Measurements from ENCODE around the gene MBNL1.
"Not testable (repeated sequence)": the region's sequence is repeated elsewhere in the genome, so short reads cannot be mapped to it uniquely, and the experiment has no call there.

The MBNL1 gene

GRCh38 chr3:152438706-152439105 is 170.0 kb downstream of the MBNL1 start:
- no peak for DNase-seq
- no peak overlapping the region for H3K27ac Mint-ChIP-seq
- peaks cover 63% of the 10 kb centered on the region for H3K4me1 Mint-ChIP-seq
- H3K4me3 Mint-ChIP-seq: no peak overlapping the region
- H3K36me3 Mint-ChIP-seq: peaks cover 61% of the 10 kb centered on the region
- CTCF ChIA-PET: no interaction called here
- H3K27me3 Mint-ChIP-seq: no peaks in the 10 kb centered on the region
- peaks cover 7% of the 10 kb centered on the region for H3K9me3 Mint-ChIP-seq

- H3K27me3 Mint-ChIP-seq, H3K4me3 Mint-ChIP-seq, DNase-seq, H3K27ac Mint-ChIP-seq, H3K9me3 Mint-ChIP-seq: not testable (repeated sequence)
- CTCF ChIA-PET: interaction anchor here (1.2 kb wide), 1 partner anchor 10 kb away, joined by 3 read pairs; no protein-coding TSS in a partner anchor
- Mint-ChIP-seq H3K36me3 (peaks cover 60% of the 10 kb centered on the region), H3K4me1 (peaks cover 63% of the 10 kb centered on the region)
Observed at GRCh38 chr3:152440243-152440642, 171.5 kb downstream of the MBNL1 start.

DNA sequence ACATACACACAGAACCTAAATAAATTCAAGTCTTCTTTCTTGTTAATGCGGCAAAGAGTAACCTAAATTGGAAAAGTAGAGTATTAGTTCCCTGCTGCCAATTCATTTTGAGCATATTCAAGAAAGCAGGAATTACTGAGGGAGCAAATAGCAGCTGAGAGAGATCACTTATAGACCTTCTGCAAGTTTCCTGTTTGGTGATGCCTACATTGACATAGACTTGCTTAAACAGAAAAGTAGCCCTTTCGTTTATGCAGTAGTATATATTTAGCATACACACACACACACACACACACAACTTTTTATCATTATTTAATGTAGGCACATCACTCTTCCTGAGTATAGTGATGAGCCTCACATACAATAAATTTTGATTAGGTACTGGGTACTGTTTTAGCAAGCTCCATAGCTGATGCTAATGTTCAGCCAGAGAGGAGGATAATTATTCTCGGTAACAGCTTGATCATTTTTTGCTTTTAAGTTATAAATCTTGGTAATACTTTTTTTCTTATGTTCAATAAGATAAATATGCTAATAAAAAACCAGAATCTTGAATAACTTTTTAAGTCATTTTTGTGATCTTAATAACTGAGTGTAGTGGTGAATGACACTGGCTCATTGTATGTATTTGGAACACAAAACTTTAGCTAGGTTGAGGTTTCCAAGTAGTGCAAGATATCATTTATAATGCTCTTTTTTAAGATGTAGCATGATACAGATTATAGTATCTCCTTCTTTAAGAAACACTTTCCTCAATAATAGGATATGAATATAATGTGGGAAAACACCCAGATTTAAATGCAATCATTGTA is 174.7 kb downstream of the MBNL1 start:
- Mint-ChIP-seq H3K9me3 (no peaks in the 10 kb centered on the region), H3K36me3 (peaks cover 59% of the 10 kb centered on the region), H3K27ac (peak overlapping the region; percentile 42), H3K4me1 (peaks cover 53% of the 10 kb centered on the region), H3K4me3 (no peak overlapping the region), H3K27me3 (no peaks in the 10 kb centered on the region)
- DNase-seq: no peak
- CTCF ChIA-PET: interaction anchor here (0.6 to 3.3 kb wide), 5 partner anchors 8 to 371 kb away, joined by 3 to 17 read pairs (median 4); no protein-coding TSS in a partner anchor

- Mint-ChIP-seq H3K27me3 (no peaks in the 10 kb centered on the region), H3K4me1 (peaks cover 50% of the 10 kb centered on the region), H3K27ac (no peak overlapping the region), H3K9me3 (no peaks in the 10 kb centered on the region), H3K4me3 (no peak overlapping the region), H3K36me3 (peaks cover 55% of the 10 kb centered on the region)
- DNase-seq: no peak
- CTCF ChIA-PET: interaction anchor here (0.6 to 3.3 kb wide), 3 partner anchors 12 to 372 kb away, joined by 3 to 17 read pairs (median 9); no protein-coding TSS in a partner anchor
Observed at GRCh38 chr3:152444029-152444641, 175.4 kb downstream of the MBNL1 start.

DNA sequence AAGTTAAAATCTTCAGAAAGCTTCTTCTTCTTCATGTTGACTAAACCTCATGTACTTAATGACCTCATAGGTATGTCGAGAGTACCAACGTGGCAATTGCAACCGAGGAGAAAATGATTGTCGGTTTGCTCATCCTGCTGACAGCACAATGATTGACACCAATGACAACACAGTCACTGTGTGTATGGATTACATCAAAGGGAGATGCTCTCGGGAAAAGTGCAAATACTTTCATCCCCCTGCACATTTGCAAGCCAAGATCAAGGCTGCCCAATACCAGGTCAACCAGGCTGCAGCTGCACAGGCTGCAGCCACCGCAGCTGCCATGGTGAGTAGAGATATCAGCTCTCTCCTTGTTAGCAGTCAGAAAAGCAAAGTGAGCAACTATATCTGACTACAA is 176.5 kb downstream of the MBNL1 start:
- Mint-ChIP-seq H3K4me3 (no peak overlapping the region), H3K27ac (peak overlapping the region; percentile 38), H3K27me3 (no peaks in the 10 kb centered on the region), H3K36me3 (peaks cover 49% of the 10 kb centered on the region), H3K9me3 (no peaks in the 10 kb centered on the region), H3K4me1 (peaks cover 44% of the 10 kb centered on the region)
- CTCF ChIA-PET: interaction anchor here (0.8 kb wide), 1 partner anchor 373 kb away, joined by 3 read pairs; no protein-coding TSS in a partner anchor
- no peak for DNase-seq

DNA sequence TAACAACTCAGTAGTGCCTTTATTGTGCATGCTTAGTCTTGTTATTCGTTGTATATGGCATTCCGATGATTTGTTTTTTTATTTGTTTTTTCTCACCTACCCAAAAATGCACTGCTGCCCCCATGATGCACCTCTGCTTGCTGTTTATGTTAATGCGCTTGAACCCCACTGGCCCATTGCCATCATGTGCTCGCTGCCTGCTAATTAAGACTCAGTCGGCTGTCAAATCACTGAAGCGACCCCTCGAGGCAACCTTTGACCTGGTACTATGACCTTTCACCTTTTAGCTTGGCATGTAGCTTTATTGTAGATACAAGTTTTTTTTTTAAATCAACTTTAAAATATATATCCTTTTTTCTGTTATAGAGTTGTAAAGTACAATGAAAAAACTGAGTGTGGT is 177.8 kb downstream of the MBNL1 start:
- Mint-ChIP-seq H3K27ac (peak overlapping the region; percentile 69), H3K36me3 (peaks cover 59% of the 10 kb centered on the region), H3K9me3 (no peaks in the 10 kb centered on the region), H3K27me3 (no peaks in the 10 kb centered on the region), H3K4me3 (no peak overlapping the region), H3K4me1 (peaks cover 39% of the 10 kb centered on the region)
- no peak for DNase-seq
- CTCF ChIA-PET: interaction anchor here (0.6 kb wide), 1 partner anchor 60 kb away, joined by 3 read pairs; no protein-coding TSS in a partner anchor

DNA sequence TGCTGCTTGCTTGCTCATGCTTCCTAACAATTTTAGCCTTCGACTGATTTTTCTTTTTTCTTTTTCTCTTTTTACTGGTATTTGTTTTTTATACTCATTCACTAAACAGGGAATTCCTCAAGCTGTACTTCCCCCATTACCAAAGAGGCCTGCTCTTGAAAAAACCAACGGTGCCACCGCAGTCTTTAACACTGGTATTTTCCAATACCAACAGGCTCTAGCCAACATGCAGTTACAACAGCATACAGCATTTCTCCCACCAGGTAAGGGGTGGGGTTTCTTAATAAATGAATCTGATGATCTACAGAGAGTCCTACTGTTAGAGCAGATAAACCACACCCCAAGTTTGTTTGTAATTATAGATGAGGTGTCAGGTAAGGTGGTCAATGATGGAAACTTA is 178.8 kb downstream of the MBNL1 start:
- Mint-ChIP-seq H3K4me3 (no peak overlapping the region), H3K4me1 (peaks cover 40% of the 10 kb centered on the region), H3K36me3 (peaks cover 63% of the 10 kb centered on the region), H3K27me3 (no peaks in the 10 kb centered on the region), H3K9me3 (no peaks in the 10 kb centered on the region), H3K27ac (peak overlapping the region; percentile 76)
- DNase-seq: no peak
- CTCF ChIA-PET: interaction anchor here (0.8 to 1.9 kb wide), 2 partner anchors 371 to 375 kb away, joined by 3 to 7 read pairs; no protein-coding TSS in a partner anchor

DNA sequence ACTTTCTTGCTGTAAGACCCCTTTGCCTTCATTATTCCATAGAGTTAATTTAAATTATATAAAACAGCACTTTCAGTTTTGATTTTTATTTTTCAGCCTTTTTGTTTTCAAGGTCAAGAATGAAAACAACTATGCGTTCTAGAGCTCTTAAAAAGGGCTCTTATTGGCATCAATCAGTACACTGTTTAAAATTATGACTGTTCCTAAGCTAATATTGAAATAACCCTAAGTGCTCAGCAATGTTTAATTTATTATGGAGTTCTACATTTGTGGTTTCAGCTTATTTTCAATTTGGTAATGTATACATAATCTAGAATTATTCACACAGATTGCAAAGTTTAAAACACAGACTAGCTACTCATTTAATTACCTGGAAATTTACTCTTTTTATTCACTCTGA is 179.4 kb downstream of the MBNL1 start:
- peaks cover 64% of the 10 kb centered on the region for H3K36me3 Mint-ChIP-seq
- no peaks in the 10 kb centered on the region for H3K9me3 Mint-ChIP-seq
- no peaks in the 10 kb centered on the region for H3K27me3 Mint-ChIP-seq
- no peak overlapping the region for H3K27ac Mint-ChIP-seq
- H3K4me1 Mint-ChIP-seq: peaks cover 35% of the 10 kb centered on the region
- DNase-seq: no peak
- H3K4me3 Mint-ChIP-seq: no peak overlapping the region
- CTCF ChIA-PET: interaction anchor here (0.6 to 1.9 kb wide), 4 partner anchors 19 to 1224 kb away, joined by 3 to 7 read pairs (median 4); no protein-coding TSS in a partner anchor

DNA sequence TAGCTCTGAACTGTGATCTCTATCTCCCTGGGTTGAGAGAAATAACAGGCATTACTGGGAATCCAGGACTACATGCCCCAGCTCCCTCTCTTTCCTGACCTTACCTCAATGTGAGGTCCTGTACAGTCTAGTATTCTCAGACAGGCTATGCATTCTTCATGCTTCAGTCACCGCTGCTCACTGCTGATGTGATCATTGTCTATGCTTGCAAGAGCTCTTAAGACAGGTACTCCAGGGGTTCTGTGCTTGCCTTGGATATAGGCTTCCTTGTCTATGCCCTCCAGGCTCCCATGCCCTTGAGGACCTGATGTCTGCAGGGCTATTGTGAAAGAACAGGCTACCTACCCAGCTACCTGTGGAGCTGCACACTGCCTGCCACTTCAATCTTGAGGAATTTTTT is 183.6 kb downstream of the MBNL1 start:
- Mint-ChIP-seq H3K27me3 (no peaks in the 10 kb centered on the region), H3K9me3 (no peaks in the 10 kb centered on the region), H3K36me3 (peaks cover 46% of the 10 kb centered on the region), H3K4me3 (no peak overlapping the region), H3K27ac (no peak overlapping the region), H3K4me1 (peaks cover 15% of the 10 kb centered on the region)
- no peak for DNase-seq
- CTCF ChIA-PET: interaction anchor here (0.8 to 1.6 kb wide), 2 partner anchors 9 to 380 kb away, joined by 3 to 4 read pairs; no protein-coding TSS in a partner anchor

GRCh38 chr3:152454076-152454875 is 185.5 kb downstream of the MBNL1 start:
- Mint-ChIP-seq H3K9me3 (no peaks in the 10 kb centered on the region), H3K36me3 (peaks cover 53% of the 10 kb centered on the region), H3K27ac (peak overlapping the region; percentile 7), H3K4me3 (no peak overlapping the region), H3K4me1 (peaks cover 25% of the 10 kb centered on the region), H3K27me3 (no peaks in the 10 kb centered on the region)
- CTCF ChIA-PET: no interaction called here
- DNase-seq: no peak

GRCh38 chr3:152455989-152456388 is 187.3 kb downstream of the MBNL1 start:
- H3K36me3 Mint-ChIP-seq: peaks cover 53% of the 10 kb centered on the region
- H3K9me3 Mint-ChIP-seq: no peaks in the 10 kb centered on the region
- H3K4me3 Mint-ChIP-seq: no peak overlapping the region
- CTCF ChIA-PET: interaction anchor here (0.6 kb wide), 1 partner anchor 12 kb away, joined by 3 read pairs; no protein-coding TSS in a partner anchor
- no peak overlapping the region for H3K27ac Mint-ChIP-seq
- no peaks in the 10 kb centered on the region for H3K27me3 Mint-ChIP-seq
- H3K4me1 Mint-ChIP-seq: peaks cover 27% of the 10 kb centered on the region
- DNase-seq: no peak

DNA sequence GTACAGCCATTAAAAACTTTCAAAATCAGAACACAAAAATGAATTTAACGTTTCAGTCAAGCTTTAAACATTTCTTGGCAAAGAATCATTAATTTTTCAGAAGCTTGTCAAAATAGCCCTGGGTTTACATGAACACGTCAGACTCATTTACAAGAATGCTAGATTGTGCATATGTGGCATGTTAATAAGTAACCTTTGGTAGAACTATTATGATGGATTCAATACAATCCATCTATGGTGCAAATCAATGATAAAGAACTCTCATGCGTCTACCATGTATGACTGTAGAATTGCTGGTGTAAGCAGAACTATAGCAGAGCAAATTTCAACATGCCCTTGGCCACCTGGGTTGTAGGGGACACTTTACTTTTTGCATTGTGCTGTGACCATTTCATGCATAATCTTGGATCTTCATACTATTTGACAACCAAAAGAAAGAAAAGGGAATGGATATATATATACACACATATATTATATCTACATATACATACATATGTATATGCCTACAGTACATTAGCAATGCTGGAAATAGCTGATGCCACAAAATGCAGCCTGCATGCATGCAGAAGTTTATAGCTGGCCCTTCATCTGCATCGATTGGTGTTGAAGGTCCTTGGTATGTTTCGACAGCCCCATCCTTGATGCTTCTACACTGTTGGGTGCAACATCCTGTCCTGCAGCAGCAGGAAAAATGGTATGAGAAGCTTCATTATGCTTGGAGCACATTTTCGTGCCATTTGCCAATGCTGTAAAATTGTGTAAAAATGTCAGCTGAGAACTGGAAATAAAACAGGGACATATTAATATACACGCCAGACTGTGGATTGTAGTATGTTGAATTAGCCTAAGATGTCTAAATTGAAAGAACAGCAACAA is 189.0 kb downstream of the MBNL1 start:
- peak overlapping the region; percentile 49 for H3K27ac Mint-ChIP-seq
- H3K27me3 Mint-ChIP-seq: no peaks in the 10 kb centered on the region
- no peaks in the 10 kb centered on the region for H3K9me3 Mint-ChIP-seq
- H3K4me1 Mint-ChIP-seq: peaks cover 25% of the 10 kb centered on the region
- CTCF ChIA-PET: no interaction called here
- H3K36me3 Mint-ChIP-seq: peaks cover 45% of the 10 kb centered on the region
- H3K4me3 Mint-ChIP-seq: no peak overlapping the region
- no peak for DNase-seq

DNA sequence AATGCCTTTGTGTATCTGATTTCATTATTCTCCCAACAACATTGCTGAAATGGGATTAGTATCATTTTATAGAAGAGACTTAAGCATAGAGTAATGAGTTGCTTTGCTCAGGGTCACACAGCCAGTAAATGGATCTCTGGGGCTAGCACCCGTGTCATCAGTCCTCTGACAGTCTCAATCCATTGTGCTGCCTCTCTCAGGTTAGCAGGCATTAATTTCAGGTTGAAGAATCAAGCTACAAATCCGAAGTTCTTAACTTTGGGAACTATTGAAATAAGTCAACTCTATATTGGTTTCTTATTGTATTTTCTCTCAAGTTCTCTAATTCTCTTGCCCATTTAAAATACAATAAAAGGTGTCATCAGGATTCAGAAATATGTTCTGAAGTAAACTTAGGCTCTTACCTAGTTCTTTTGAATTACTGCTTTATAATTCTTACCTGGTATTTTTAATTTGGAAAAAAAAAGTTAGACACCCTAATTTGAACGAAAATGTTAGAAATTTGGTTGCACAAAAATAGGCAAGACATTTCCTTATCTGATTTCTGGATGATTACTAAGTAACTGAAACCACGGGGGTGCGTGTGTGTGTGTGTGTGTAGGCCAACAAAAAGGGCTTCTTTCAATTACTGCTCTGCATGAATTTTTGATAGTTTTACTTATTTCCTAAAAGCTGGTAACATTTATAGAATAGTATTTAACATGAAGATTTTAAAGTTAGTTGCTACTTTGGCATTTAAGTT is 189.8 kb downstream of the MBNL1 start:
- CTCF ChIA-PET: no interaction called here
- H3K4me1 Mint-ChIP-seq: peaks cover 25% of the 10 kb centered on the region

More for the DNA sequence above, 189.8 kb downstream of the MBNL1 start:
- Mint-ChIP-seq H3K36me3 (peaks cover 46% of the 10 kb centered on the region), H3K27ac (peak overlapping the region; percentile 77), H3K27me3 (no peaks in the 10 kb centered on the region), H3K4me3 (no peak overlapping the region), H3K9me3 (no peaks in the 10 kb centered on the region)
- DNase-seq: peak; percentile 31
